Suprapubic skin (tissue), 4 donors: ENCODE results near the gene JOSD1. TPM values are rescaled to one million over a fixed set of nuclear protein-coding genes. Genes with fewer than 3 reads are reported as not detected.

Experiments used
- DNase-seq, 2 donors: peaks; one replicate each; pipeline ENCODE4 v3.0.0-alpha.2; 2019; ENCODE audit warnings: low spot score in 2 of 2
- H3K27ac ChIP-seq: fragments of 200-600 bp; sonication (generic); one replicate; pipeline ENCODE4 v1.5.1; 2019
- H3K27me3 ChIP-seq: fragments of 200-600 bp; sonication (generic); one replicate; pipeline ENCODE4 v1.5.1; 2019
- H3K36me3 ChIP-seq: fragments of 200-600 bp; sonication (generic); one replicate; pipeline ENCODE4 v1.5.1; 2019
- H3K4me1 ChIP-seq: fragments of 200-600 bp; sonication (generic); one replicate; pipeline ENCODE4 v1.5.1; 2019
- H3K4me3 ChIP-seq: fragments of 200-600 bp; sonication (generic); one replicate; pipeline ENCODE4 v1.5.1; 2019; ENCODE audit warnings: mild to moderate bottlenecking
- H3K9me3 ChIP-seq: fragments of 200-600 bp; sonication (generic); one replicate; pipeline ENCODE4 v1.5.1; 2019
- CTCF ChIP-seq, 2 donors: fragments of 200-600 bp in 1 of 2; fragments of 450-650 bp in 1 of 2; sonication (generic) in 1 of 2; IDR thresholded peaks; one replicate each; pipeline ENCODE4 v1.5.1; 2016 to 2019; ENCODE audit warnings: antibody characterized with exemption in 2 of 2, mild to moderate bottlenecking in 1 of 2, moderate library complexity in 1 of 2
- EP300 ChIP-seq: sonication (generic); formaldehyde crosslinking; IDR thresholded peaks from one replicate; pipeline ENCODE4 v1.6.1; 2017; ENCODE audit warnings: antibody characterized with exemption
- POLR2A ChIP-seq, 2 donors: fragments of 450-650 bp; IDR thresholded peaks; one replicate each; pipeline ENCODE4 v1.6.1; 2017; ENCODE audit warnings: antibody characterized with exemption in 2 of 2, mild to moderate bottlenecking in 2 of 2, moderate library complexity in 2 of 2
- POLR2AphosphoS5 ChIP-seq, 3 donors: sonication (generic); formaldehyde crosslinking; IDR thresholded peaks; one replicate each; pipeline ENCODE4 v1.6.1; 2017; ENCODE audit warnings: antibody characterized with exemption in 3 of 3
- WGBS: methylation state at CpG from one replicate; pipeline ENCODE4 v1.1.5; 2018; 5-methylcytosine and 5-hydroxymethylcytosine counted together
- total RNA-seq, 4 donors: library from RNA; depleted of rRNA; stranded (reverse); fragments of >200 nt; gene quantifications; one replicate each; pipeline ENCODE4 v1.1.0, GENCODE V29; 2016

The JOSD1 gene
- total RNA-seq, 4 donors from 2014 or later = 51.4 to 87.4 (median 62.3) TPM

- Histone ChIP-seq H3K36me3 (peaks cover 33% of the 10 kb centered on the region), H3K9me3 (no peaks in the 10 kb centered on the region), H3K27me3 (no peaks in the 10 kb centered on the region), H3K27ac (no peak overlapping the region), H3K4me3 (no peak overlapping the region), H3K4me1 (peaks cover 58% of the 10 kb centered on the region)
- DNase-seq = no peak
- TF ChIP-seq POLR2AphosphoS5 (IDR thresholded peaks at IDR 0.05) (no peak), POLR2A (IDR thresholded peaks at IDR 0.05) (no peak)
- WGBS = 90% methylated on average over 8 of the region's 8 CpGs
These were observed 13.2 kb upstream of the JOSD1 start for GRCh38 chr22:38713921-38714320.

- H3K36me3 ChIP-seq = peaks cover 29% of the 10 kb centered on the region
- 86% methylated on average over 11 of the region's 11 CpGs for WGBS
These were observed 11.9 kb upstream of the JOSD1 start for GRCh38 chr22:38712486-38713207.

GRCh38 chr22:38710866-38711265 is 10.1 kb upstream of the JOSD1 start:
- H3K36me3 ChIP-seq = peaks cover 11% of the 10 kb centered on the region
- H3K27ac ChIP-seq = no peak overlapping the region
- peaks cover 55% of the 10 kb centered on the region for H3K4me1 ChIP-seq
- no peaks in the 10 kb centered on the region for H3K9me3 ChIP-seq
- WGBS = 51% methylated on average over 3 of the region's 3 CpGs
- H3K4me3 ChIP-seq = no peak overlapping the region
- TF ChIP-seq CTCF (IDR thresholded peaks at IDR 0.05) (no peak), POLR2A (IDR thresholded peaks at IDR 0.05) (no peak), POLR2AphosphoS5 (IDR thresholded peaks at IDR 0.05) (no peak), EP300 (no peak)
- DNase-seq = no peak
- H3K27me3 ChIP-seq = no peaks in the 10 kb centered on the region

More at GRCh38 chr22:38712486-38713207, 11.9 kb upstream of the JOSD1 start:
- Histone ChIP-seq H3K4me1 (peaks cover 54% of the 10 kb centered on the region), H3K27me3 (no peaks in the 10 kb centered on the region), H3K9me3 (no peaks in the 10 kb centered on the region), H3K4me3 (no peak overlapping the region), H3K27ac (no peak overlapping the region)
- no peak for DNase-seq
- no peak for TF ChIP-seq POLR2A (IDR thresholded peaks at IDR 0.05)
- TF ChIP-seq CTCF (IDR thresholded peaks at IDR 0.05) = no peak
- no peak for TF ChIP-seq EP300
- no peak for TF ChIP-seq POLR2AphosphoS5 (IDR thresholded peaks at IDR 0.05)

GRCh38 chr22:38710351-38710750 is 9.6 kb upstream of the JOSD1 start:
- 91% methylated on average over 3 of the region's 3 CpGs for WGBS
- H3K36me3 ChIP-seq = peaks cover 6% of the 10 kb centered on the region
- H3K4me3 ChIP-seq = no peak overlapping the region
- H3K4me1 ChIP-seq = peaks cover 50% of the 10 kb centered on the region
- no peaks in the 10 kb centered on the region for H3K9me3 ChIP-seq
- TF ChIP-seq CTCF (IDR thresholded peaks at IDR 0.05) (no peak), POLR2A (IDR thresholded peaks at IDR 0.05) (no peak)
- H3K27ac ChIP-seq = no peak overlapping the region
- DNase-seq = no peak
- H3K27me3 ChIP-seq = no peaks in the 10 kb centered on the region

GRCh38 chr22:38709306-38709705 is 8.6 kb upstream of the JOSD1 start:
- Histone ChIP-seq H3K4me3 (no peak overlapping the region), H3K27ac (no peak overlapping the region), H3K36me3 (peaks cover 6% of the 10 kb centered on the region), H3K9me3 (no peaks in the 10 kb centered on the region), H3K4me1 (peaks cover 50% of the 10 kb centered on the region), H3K27me3 (no peaks in the 10 kb centered on the region)
- WGBS = 84% methylated on average over 3 of the region's 3 CpGs
- no peak for TF ChIP-seq POLR2A (IDR thresholded peaks at IDR 0.05)
- no peak for TF ChIP-seq CTCF (IDR thresholded peaks at IDR 0.05)
- no peak for TF ChIP-seq POLR2AphosphoS5 (IDR thresholded peaks at IDR 0.05)
- TF ChIP-seq EP300 = no peak
- DNase-seq = no peak
